ENCODE data around the gene CACNA1C.

DNA sequence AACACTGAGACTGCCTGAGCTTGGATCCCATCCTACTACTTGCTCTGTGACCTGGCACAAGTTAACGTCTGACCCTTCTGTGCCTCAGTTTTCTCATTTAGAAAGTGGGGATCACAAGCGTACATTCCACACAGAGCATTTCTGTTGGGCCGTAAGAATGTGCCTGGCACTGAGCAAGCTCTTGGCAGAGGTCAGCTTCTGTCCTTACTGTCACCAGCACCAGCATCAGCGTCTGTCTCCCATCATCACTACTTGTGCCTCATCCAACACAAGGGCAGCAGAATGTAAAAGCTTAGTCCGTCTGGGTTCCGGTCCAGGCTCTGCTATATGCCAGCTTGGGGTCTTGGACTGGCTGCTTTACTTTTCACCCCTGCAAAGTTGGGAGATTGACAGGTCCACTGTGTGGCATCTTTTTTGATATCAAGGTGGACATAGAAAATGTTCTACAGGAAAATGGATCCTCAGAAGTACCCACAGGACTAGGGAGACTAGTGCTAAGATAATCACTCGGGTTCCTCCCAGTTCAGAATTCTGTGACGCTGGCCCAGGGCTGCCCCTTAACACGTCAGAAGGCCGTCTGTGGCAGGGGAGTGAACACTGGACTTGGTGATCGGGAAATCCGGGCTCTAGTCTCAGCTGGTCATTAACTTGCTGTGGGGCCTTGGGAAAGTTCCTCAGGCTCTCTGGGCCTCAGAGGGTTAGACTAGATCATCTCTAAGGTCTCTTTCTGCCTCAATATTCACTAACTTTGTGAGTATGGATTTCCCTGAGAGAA is 65.9 kb downstream of the CACNA1C start:
- TF ChIP-seq POLR2AphosphoS5 (IDR thresholded peaks at IDR 0.05) = no peak
- TF ChIP-seq, protein P1, sequence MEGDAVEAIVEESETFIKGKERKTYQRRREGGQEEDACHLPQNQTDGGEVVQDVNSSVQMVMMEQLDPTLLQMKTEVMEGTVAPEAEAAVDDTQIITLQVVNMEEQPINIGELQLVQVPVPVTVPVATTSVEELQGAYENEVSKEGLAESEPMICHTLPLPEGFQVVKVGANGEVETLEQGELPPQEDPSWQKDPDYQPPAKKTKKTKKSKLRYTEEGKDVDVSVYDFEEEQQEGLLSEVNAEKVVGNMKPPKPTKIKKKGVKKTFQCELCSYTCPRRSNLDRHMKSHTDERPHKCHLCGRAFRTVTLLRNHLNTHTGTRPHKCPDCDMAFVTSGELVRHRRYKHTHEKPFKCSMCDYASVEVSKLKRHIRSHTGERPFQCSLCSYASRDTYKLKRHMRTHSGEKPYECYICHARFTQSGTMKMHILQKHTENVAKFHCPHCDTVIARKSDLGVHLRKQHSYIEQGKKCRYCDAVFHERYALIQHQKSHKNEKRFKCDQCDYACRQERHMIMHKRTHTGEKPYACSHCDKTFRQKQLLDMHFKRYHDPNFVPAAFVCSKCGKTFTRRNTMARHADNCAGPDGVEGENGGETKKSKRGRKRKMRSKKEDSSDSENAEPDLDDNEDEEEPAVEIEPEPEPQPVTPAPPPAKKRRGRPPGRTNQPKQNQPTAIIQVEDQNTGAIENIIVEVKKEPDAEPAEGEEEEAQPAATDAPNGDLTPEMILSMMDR (IDR thresholded peaks at IDR 0.05) = no peak

Measured in upper lobe of left lung (tissue), 4 donors.